ENCODE data around the gene STAMBP.

Gene STAMBP

DNA sequence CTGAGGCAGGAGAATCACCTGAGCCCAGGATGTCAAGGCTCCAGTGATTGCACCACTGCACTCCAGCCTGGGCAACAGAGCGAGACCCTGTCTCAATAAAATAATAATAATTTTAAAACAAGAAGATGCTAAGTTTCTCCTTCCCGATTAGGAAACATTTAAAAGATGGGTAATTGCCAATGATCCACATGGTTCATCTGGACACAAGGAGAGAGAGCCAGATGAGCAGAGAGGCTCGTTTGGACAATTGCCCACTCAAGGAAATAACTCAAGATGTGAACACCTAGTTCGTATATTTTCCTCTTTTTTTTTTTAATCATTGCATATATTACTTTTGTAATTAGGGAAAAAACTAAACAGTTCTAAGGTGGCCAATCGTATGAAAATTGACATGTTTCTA lies 60.4 kb downstream of the STAMBP start:
- no peak for DNase-seq
- H3K9me3 ChIP-seq, result no peaks in the 10 kb centered on the region
- no peak overlapping the region for H3K4me3 ChIP-seq (ENCODE audit: low read depth, low read length)
- no peaks in the 10 kb centered on the region for H3K4me1 ChIP-seq
- H3K36me3 ChIP-seq, result no peaks in the 10 kb centered on the region
- TF ChIP-seq CTCF (IDR thresholded peaks at IDR 0.05; ENCODE audit: low read depth, low read length), result no peak
- H3K27me3 ChIP-seq, result no peaks in the 10 kb centered on the region

DNA sequence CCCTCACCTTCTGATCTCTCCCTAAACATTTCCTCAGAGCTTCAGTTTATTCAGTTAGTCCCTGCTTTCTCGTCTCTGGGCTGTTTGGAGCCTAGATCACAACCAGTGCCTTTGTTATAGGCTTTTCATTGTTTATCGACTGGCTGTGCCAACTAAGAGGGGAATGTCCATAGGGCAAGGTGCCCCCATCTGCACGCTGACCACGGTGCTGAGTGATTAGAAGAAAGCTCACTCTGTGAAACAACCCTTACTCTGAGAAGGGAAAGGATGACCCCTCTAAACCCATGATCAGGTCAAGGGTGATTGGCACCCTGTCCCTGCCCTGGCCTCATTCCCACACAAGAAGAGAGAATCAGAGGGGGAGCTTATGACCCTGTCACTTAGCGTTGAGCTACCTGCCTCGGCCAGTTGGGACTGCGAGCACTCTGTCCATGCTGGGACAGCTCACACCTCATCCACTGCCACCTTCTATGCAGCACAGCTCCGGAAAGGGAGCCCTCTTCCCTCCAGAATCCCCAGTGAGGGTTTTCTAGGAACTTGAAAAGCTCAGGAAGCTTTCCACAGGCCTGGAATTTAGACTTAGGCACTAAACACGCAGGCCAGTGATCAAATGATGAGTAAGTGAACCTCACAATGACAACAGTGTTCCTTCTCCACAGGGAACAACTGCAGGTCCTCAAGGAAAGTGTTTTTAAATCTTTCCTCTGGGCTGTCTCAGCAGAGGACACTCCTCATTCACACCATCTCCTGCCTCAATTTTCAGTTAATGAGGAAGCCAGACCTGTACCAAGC lies 61.7 kb downstream of the STAMBP start:
- Histone ChIP-seq H3K4me3 (ENCODE audit: low read depth, low read length) (no peak overlapping the region), H3K9me3 (no peaks in the 10 kb centered on the region), H3K36me3 (no peaks in the 10 kb centered on the region), H3K27me3 (no peaks in the 10 kb centered on the region), H3K4me1 (no peaks in the 10 kb centered on the region)
- no peak for TF ChIP-seq CTCF (IDR thresholded peaks at IDR 0.05; ENCODE audit: low read depth, low read length)
- DNase-seq, result no peak

DNA sequence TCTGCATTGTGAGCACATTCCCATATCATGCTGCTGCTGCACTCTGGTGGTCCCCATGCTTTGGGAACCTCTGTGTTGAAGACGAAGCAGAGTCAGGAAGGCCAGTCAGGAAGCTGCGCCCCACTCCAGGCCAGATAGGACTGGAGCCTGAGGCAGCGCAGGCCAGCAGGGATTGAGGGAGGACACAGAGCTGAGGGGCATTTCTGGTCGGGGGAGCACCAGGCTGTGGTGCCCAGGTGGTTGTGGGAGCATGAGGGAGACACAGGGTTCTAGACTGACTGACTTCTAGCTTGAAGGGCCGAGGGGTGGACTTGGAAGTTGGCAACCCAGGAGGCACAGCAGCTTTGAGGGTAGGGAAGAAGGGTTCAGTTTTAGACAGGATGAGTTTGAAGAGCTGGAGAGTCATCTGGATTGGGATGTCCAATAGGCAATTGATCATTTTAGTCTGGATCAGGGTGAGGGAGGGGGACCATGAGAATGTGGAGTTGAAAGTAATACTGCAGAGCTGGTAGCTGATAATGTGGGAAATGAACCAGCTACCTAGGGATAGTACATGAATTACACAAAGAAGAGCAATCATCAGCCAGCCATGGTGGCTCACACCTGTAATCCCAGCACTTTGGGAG lies 62.6 kb downstream of the STAMBP start:
- no peaks in the 10 kb centered on the region for H3K4me1 ChIP-seq
- no peaks in the 10 kb centered on the region for H3K9me3 ChIP-seq
- no peaks in the 10 kb centered on the region for H3K36me3 ChIP-seq
- no peak overlapping the region for H3K4me3 ChIP-seq (ENCODE audit: low read depth, low read length)
- no peak for DNase-seq
- H3K27me3 ChIP-seq, result no peaks in the 10 kb centered on the region
- no peak for TF ChIP-seq CTCF (IDR thresholded peaks at IDR 0.05; ENCODE audit: low read depth, low read length)

DNA sequence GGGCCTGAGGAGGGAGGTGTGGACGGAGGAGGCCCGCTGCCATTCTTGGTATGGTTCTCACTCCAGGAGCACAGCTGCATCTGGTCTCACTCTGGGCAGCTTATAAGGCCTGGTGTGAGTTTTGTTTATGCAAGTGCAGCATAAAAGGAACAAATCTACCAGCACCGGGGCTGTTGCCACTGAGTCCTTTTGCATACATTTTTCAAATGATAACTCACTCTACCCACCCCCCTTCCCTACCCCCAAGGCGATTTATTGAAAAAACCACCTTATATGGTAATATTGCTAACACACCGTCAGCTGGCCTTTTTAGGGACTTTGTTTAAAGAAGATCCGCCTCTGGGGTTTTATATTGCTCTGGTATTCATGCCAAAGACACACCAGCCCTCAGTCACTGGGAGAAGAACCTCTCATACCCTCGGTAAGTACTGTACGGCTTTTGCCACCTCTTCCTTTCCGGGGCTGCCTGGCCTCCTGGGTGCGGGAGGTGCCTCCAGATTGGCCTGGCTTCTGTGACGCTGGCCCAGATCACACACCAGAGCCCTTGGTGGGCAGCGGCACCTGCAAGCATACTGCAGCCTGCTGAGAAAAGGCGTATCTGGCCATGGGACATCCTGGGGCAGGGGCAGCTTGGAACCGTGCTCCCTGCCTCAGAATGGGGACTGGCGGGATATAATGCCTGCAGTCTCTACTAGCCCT lies 64.0 kb downstream of the STAMBP start, which contains the start of gene ACTG2:
Gene ACTG2, plus strand, starts transcription at position 378 of the 699 bp plus-strand sequence. CDS start 8,304 bp downstream, outside the sequence.
- Histone ChIP-seq H3K4me3 (ENCODE audit: low read depth, low read length) (no peak within 1 kb of the TSS), H3K9me3 (no peaks in the 10 kb centered on the region), H3K27me3 (no peaks in the 10 kb centered on the region), H3K4me1 (no peaks in the 10 kb centered on the region), H3K36me3 (no peaks in the 10 kb centered on the region)
- TF ChIP-seq CTCF (IDR thresholded peaks at IDR 0.05; ENCODE audit: low read depth, low read length), result no peak
- no peak for DNase-seq

DNA sequence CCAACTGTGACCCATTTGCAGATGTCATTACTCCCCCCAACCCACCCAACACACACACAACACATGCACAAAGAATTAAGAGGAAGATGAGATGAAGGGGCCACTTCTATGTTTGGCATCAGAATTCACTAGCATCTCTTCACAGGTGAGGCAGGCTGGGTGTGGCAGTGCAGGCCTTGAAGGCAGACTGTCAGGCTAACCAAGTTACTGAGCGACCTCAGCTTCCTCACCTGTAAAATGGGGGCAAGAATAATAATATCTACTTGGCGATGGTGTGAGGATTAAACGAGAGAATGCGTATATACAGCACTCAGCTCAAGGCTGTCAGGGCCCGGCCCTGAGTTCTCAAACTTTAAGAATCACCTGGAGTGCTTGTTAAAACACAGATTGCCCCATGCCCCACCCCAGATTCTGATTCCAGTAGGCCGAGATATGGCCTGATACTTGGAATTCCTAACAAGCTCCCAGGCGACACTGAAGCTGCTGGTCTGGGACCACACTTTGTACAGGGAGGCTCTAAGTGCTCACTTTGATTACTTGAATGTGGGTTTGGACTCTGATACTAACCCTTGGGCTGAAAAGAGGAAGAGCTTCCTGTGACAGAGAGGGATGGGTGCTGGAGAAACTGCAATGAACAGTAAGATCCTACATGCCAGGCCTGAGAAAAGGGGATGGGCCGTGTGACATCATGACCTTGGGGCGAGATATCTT lies 65.2 kb downstream of the STAMBP start:
- Histone ChIP-seq H3K36me3 (no peaks in the 10 kb centered on the region), H3K4me1 (no peaks in the 10 kb centered on the region), H3K9me3 (no peaks in the 10 kb centered on the region), H3K27me3 (no peaks in the 10 kb centered on the region), H3K4me3 (ENCODE audit: low read depth, low read length) (no peak overlapping the region)
- TF ChIP-seq CTCF (IDR thresholded peaks at IDR 0.05; ENCODE audit: low read depth, low read length), result no peak
- no peak for DNase-seq

All from BE2C (cell line).